HG02884 (cell line): Measurements from ENCODE around the gene GLI3.

Source experiments
- ATAC-seq: cut with Tn5 transposase; IDR thresholded peaks from one replicate; pipeline ENCODE4 v1.9.1; 2021; ENCODE audit warnings: mild to moderate bottlenecking, moderate library complexity; ENCODE audit not compliant: unreplicated experiment

GLI3 gene

DNA sequence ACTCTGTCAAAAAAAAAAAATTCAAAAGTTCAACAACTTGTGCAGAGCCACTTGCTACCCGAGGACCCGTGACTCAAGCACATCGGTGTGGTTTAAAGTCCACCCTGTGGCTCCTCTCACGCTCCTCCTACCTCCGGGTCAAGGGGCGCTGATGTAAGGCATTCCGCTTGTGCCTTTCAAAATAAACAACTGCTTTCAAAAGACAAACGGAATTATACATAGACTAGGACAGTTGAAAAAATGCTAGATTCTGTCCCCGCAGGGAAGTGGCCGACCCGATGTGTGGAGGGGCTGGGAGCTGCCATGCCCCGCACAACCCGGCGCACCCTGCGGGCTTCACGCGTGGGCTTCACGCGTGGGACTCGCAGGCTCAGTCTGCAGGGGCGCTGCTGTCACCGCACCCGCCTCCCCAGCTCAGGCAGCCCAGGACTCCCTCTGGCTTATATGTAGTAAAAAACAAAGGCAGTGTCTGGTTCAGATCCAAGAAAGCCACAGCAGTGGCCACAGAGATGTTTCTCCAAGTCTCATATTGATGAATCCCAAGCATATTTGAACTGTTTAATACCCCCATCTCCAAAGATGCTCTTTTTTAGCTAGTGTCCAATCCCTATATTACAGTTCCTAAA, 294.4 kb downstream of the GLI3 start:
- peak; percentile 14 for ATAC-seq

DNA sequence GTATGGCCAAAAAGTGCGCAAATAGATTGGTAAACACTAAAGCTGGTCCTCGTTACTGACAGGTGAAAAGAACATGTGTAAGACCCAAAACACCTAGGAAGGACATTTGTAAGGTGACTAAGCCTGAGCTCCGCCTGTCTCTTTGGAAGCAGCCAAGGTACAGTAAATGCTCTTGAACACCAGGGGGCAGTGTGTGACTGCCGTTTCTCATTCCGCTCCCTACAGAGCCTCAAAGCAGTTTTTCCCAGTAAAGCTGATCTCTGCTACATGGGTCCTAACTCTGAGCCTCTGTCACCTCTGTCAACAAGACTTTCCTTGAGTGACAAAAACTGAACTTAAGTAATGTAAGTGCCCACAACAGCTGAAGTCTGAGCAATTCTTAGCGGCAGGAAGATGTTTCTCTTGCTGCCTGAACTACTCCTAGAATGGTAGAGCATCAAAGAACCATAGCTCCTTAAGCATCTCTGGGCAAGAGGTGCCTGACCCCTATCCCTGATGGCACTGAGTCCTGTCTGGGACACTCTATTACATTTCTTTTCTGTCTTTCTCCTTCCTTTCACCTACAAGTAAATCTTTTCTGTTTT, 296.2 kb downstream of the GLI3 start:
- ATAC-seq = peak; percentile 77

DNA sequence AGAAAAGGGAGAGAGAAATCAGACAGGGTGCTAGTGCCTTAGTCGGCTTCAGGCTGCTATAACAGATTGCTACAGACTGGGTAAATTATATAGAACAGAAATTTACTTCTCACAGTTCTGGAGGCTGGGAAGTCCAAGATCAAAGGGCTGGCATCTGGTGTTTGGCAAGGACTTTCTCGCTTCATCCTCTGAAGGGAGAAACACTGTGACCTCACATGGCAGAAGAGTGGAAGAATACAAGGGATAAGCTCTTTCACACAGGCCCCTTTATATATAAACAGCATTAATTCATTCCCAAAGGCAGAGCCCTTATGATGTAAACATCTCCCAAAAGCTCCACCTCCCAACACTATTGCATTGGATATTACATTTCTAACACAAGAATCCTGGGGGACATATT, 298.6 kb downstream of the GLI3 start:
- no peak for ATAC-seq

DNA sequence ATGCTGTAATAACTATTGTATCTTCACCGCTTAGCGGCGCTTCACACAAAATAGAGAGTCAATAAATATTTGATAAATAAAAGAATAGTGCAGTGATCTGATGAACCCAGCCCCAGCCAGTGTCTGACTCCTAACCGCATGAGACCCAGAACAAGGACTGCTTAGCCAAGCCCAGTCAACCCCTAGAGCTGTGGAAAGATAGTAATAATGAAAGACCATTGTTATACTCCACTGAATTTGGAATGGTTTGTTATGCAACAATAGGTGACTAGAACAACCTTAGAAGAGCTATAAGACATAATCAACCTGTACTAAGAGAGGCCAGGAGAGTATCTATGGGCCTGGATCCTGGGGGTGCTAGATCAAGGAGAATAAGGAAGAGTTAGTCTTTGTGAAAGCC, 303.6 kb downstream of the GLI3 start:
- ATAC-seq = no peak

DNA sequence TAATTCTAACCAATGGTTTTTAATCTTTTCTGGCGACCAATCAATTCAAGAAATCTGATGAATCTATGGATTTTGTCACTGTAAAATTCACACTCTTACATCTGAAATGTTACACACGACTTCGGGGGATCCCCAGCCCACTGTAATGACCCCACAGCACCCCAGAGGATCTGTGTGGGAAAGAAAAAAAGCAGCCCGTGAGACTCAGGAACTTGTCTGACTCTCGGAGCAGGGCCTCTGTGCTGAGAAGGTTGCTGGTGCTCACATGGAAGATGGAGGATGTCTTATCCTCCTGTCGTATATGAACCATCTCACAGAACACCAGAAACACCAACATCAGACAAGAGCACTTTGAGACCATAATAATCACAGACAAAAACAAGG, 305.8 kb downstream of the GLI3 start:
- ATAC-seq = no peak

DNA sequence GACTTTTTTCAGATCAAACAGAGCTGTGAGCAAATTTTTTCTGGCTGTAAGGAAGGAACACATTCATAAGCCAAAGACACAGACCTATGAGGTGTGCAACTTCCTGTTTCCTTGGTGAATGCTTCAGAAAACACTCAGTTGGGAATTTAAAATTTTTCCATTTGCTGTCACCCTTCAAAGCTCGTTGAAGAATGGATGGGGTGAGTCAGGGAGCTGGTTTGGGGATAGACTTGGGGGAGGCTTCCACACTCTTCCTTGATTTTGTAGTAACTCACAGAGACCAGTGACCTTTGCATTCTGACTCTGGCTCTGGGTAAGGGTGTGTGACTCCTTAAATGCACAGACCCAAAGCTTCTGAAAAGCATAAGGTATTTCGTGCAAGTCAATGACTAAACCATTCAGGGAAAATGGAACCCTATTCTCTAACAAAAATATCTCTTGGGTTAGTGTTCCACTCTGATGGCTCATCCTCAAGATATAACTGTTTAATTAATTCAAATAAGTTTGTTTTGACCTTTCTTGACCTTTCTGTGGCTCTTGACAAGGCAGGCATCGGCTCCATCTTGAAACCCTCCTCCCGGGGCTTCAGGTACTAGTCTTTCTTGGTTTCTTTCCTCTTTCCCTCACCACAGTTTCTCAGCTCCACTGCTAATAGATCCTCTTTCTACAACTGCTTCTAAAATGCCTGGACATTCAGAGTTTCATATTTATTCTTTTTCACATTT, 306.3 kb downstream of the GLI3 start:
- ATAC-seq = no peak

DNA sequence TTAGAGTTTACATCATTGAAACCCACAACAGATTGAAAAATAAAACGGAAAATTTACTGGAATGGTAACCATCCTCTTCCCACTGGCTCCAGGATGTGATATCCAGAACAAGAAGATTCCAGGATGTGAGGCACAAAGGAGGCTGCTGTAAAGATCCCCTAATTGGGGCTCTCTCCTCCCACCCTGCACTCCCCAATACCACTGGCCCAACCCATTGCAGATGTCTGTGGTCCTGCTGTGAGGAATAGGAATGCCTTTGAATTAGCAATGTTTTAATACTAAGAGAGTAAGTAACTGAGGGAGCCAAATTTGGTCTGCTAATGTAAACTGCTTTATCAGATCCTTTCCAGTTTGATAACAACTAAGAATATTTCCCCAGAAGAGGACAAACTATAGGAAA, 308.2 kb downstream of the GLI3 start:
- ATAC-seq = no peak

DNA sequence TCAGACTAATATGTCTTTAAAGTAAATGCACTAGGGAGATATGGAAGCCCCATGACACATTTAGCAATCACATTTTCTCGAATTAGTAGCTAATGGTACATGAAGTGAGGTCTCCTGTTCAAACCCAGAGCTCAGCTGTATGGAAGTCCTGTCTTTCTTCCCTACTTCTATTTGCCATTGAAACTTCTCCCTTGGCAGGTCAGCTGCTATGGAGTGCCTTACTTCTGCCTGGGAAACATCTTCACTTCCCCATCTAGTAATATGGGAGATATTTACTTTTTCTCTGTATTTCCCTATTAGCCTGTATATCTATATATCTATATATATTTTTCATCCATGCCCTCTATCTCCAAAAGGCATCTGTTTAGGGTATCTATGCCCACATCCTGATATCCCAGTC, 308.8 kb downstream of the GLI3 start:
- ATAC-seq = no peak

DNA sequence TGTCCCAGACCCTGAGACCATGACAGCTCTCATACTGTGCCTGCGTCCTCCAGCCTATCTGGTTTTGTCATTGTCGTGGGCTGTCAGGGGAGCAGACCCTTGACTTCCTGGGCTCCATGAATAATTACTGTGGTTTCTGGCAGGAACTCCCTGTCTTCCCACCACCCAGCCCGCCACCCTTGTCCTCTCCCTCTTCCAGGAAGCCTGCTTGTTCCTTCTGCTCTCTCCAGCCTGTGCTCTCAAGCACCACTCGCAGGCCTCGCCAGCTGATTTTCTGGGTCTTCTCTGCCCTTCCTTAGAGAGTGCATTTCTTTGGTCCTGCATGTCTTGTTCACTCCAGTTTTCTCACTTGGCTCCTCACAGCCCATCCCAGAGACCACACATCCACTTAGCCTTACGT, 309.6 kb downstream of the GLI3 start:
- ATAC-seq = no peak

DNA sequence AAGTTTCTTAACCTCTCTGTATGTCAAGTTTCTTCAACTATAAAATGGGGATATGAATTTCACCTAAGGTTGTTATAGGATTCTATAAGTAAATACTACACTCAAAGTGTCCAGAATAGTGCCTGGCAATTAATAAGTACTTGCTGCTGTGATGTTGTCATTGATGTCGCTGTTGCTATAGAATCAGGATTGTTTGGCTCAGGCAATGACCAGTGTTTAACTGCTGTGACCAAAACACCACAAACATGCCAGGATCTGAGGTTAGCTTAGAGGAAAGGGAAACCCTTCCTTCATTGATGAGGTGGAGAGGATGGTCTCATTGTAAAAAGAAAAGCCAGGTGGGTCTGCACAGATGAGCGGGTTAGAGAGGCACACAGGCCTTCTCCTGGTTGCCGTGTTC, 311.1 kb downstream of the GLI3 start:
- ATAC-seq = no peak

DNA sequence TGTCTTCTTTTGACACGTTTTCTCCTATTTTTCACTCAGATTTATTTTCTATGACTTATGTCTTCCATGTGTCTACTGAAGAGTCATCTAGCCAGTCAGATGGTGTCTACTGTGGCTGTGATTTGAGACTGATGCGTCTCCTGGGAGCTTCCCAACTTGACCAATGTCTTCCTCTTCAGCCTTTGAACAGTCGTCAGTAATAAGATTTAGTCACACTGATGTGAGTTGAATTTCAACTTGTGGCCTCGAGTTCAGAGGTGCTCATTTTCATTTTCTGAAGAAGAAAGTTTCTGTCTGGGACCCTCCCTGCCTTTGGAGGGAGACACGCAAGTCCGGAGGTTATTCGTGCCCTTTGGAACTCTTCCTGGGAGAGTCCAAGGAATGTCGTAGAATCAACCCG, 312.2 kb downstream of the GLI3 start:
- no peak for ATAC-seq

DNA sequence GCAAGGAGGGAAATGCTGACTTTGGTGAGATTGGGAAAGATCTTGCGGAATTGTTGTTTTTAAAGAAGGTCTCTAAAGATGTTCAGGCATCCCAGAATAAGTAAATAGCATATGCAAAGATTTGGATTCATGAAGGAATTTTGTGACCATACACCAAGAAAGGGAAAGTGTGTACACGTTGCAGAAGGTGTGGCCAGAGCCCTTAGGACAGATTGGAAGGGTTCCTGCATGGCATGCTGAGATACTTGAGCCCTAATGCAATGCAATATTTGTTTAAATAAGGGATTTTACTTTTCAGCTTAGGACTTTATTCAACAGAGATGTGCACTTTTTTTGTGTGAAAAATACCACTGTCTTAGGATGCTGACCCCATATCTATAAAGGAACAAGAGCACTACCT, 314.6 kb downstream of the GLI3 start:
- no peak for ATAC-seq

DNA sequence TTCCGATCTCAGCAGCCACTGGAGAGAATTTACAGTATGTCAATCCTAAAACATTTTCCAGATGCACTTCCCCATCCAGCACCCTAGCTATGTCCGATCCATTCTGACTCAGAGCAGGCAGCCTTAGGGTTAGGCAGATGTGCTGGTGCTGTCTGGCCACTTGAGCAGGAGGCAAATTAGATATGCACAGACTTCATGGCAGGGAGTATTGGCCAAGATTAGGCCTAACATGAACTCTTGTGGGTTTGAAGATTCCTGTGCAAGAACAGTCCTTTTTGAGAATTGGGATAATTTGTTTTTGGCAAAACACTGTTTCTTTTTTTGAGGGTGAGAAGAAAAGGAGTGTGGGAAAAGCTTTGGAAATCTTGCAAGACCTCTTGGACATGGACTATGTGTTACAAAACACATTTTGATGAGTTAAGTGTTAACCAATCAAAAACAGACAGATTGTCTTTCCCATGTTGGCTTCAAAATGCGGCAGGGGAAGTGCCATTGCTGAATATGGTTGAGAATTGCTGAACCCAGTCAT, 315.5 kb downstream of the GLI3 start:
- no peak for ATAC-seq

DNA sequence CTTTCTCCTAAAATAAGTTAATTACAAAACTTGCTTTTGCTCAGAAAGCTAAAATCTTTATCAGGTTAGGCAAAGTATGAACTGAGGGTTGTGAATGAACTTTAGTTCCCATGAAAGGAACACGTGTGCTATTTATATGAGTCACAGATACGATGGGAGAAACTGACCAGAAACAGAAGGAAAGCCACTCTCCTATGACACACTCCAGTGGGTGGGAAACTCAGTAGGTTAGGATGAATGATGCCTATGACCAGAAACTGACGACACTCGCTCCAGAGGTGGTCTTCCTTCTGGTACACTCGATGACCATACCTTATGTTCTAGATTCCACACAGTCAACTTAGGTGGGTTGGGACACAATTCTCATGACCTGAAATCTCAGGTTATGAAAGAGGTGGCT, 318.4 kb downstream of the GLI3 start:
- no peak for ATAC-seq

DNA sequence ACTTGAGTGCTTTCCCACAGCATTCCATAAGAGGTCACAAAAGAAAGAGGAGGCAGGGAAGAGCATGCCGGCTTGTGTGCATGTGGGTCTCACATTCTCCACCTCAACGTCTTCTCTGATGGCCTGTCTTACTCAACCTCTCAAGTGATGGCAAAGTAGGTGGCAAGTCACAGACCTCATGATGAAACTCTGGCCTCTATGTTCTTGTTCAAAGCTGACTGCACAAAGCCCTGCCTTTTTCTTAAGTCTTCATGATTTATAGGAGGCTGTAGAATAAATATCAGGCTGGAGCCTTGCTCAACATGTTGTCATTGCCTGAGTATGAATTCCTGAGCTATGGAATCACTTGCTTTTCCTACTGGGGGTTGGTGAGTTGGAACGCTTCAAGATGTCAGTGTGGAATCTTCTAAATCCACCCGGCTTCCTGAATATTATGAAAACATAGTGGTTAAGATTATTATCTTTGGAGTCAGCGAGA, 320.5 kb downstream of the GLI3 start:
- no peak for ATAC-seq

DNA sequence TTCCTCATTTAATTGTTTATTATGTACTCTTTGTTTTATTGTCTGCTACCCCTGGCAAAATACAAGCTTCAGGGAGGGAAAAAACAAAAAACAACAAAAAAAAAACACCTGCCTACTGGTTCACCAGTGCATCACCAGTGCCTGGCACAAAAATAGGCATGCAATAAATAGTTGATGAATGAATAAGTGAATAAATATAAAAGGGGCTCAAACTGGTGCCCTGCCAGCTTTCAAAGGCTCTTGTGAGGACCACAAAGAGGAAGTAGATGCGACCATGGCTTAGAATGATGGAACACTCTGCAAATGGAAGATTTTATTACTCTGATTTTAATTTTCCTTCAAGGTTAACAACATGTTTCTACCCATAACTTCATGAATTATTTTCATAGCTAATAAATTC, 321.1 kb downstream of the GLI3 start:
- no peak for ATAC-seq

DNA sequence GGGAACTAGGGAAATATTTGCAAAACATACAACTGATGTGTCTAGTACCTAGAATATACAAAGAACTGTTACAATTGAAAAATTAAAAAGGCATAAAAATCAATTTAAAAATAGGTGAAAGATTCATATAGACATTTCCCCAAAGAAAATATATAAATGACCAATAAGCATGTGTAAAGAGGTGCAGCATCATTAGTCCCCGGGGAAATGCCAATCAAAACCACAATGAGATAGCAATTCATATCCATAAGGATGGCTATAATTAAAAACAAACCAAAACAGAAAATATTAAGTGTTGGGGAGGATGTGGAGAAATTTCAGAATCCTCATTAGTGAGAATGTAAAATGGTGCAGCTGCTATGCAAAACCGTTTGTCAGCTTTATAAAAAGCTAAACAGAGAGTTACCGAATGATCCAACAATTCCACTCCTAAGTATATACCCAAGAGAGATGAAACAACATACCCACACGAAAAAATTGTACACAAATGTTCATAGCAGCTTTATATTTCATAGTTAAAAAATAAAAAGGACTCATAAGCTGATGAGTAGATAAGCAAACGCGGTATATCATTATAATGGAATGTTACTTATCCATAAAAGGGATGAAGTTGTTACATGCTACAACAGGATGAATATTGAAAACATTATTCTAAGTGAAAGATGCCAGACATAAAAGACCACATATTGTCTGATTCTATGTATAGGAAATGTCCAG, 324.0 kb downstream of the GLI3 start:
- no peak for ATAC-seq

DNA sequence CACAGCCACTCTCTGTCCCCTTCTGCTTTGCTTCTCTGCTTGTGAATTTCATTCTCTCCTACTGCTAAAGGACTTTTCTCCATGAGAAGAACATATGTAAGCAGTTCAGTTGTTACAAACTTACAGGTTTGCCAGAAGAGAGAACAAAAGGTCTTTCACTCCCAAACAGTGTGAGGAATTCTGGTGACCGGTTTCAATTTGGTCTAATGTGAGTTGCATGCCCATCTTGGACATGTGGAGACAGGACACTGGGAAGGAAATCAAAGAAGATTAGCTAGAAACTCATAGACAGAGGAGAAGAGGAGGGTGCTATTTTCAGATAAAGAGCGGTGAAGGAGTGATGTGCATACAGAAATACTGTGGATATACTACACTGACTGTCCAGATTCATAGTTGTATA, 324.6 kb downstream of the GLI3 start:
- no peak for ATAC-seq

DNA sequence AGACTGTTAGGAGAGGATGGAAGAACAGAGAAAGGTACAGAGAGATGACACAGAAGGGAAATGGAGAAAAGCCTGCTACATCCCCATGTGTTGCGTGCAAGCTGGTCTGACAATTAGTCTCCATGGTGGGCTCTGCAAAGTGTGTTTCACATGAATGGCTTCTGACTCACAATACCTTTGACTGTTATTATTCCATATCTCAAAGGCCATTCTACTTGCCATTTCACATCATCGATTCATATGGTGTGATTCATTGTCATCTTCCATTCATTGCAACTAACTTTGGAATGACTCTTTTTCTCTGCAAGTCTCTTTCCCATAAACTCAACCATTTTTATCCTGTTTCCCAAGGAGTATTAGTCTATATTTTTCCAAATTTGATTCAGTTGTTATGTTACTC, 325.2 kb downstream of the GLI3 start:
- no peak for ATAC-seq
